HepG2 (cell line): ENCODE data around the gene CKM. TPM values are rescaled to one million over a fixed set of nuclear protein-coding genes. Genes with fewer than 3 reads are reported as not detected.

Experiments
- ATF1 ChIP-seq: IDR thresholded peaks from 2 replicates; pipeline ENCODE4 v1.6.1; 2016; ENCODE audit warnings: mild to moderate bottlenecking, control low read depth
- FOXK1 ChIP-seq: sonication (generic); formaldehyde crosslinking; IDR thresholded peaks from 2 replicates; pipeline ENCODE4 v1.4.0; 2020; ENCODE audit warnings: low read depth, missing genetic modification reagents, borderline replicate concordance
- MIXL1 ChIP-seq: IDR thresholded peaks from 2 replicates; pipeline ENCODE4 v1.6.1; 2016
- PHF20 ChIP-seq: sonication (generic); formaldehyde crosslinking; IDR thresholded peaks from 2 replicates; pipeline ENCODE4 v1.5.0; 2020; ENCODE audit warnings: mild to moderate bottlenecking, missing genetic modification reagents
- PPARG ChIP-seq: conservative IDR thresholded peaks from 2 replicates; pipeline ENCODE4 v1.6.1; 2016; ENCODE audit warnings: missing biosample characterization, missing genetic modification reagents
- RAD21 ChIP-seq: fragments of 450-650 bp; formaldehyde crosslinking; IDR thresholded peaks from 2 replicates; pipeline ENCODE4 v1.5.0; 2020; ENCODE audit warnings: mild to moderate bottlenecking
- TARDBP ChIP-seq: sonication (generic); formaldehyde crosslinking; IDR thresholded peaks from 2 replicates; pipeline ENCODE4 v1.8.0; 2022; ENCODE audit warnings: mild to moderate bottlenecking, missing genetic modification reagents
- ZBTB3 ChIP-seq: sonication (generic); formaldehyde crosslinking; IDR thresholded peaks from 2 replicates; pipeline ENCODE4 v1.4.0; 2020; ENCODE audit warnings: low read depth, mild to moderate bottlenecking, moderate library complexity, missing genetic modification reagents, borderline replicate concordance
- ZNF225 ChIP-seq: sonication (generic); formaldehyde crosslinking; IDR thresholded peaks from 2 replicates; pipeline ENCODE4 v1.4.0; 2020; ENCODE audit warnings: mild to moderate bottlenecking, missing genetic modification reagents
- ZNF713 ChIP-seq: sonication (generic); formaldehyde crosslinking; IDR thresholded peaks from 2 replicates; pipeline ENCODE4 v1.4.0; 2020; ENCODE audit warnings: mild to moderate bottlenecking, missing genetic modification reagents
- ZNF782 ChIP-seq: sonication (generic); formaldehyde crosslinking; IDR thresholded peaks from 2 replicates; pipeline ENCODE4 v1.4.0; 2020; ENCODE audit warnings: missing genetic modification reagents, mild to moderate bottlenecking, borderline replicate concordance
- polyA plus RNA-seq, 8 experiments: library from polyadenylated mRNA; depleted of rRNA in 3 of 8; stranded (reverse) in 7 of 8; unstranded in 1 of 8; fragments of >200 nt; fragmentation: Illumina TruSeq in 4 of 8; extraction: Trizol in 4 of 8; gene quantifications; 2 replicates each; pipeline versions ENCODE4 v1.2.1 to v1.2.3, GENCODE V29; 2011 to 2016; ENCODE audit warnings: low read depth in 4 of 8, missing spikeins in 1 of 8, mixed read lengths in 1 of 8; ENCODE audit not compliant: insufficient read depth in 1 of 8
- total RNA-seq, 5 experiments: library from RNA; depleted of rRNA; stranded (reverse); fragments of >200 nt; fragmentation: Illumina TruSeq; extraction: Trizol; gene quantifications; 2 replicates each; pipeline ENCODE4 v1.2.3, GENCODE V29; 2016; ENCODE audit warnings: low read depth in 1 of 5
- TF ChIP-seq, protein P1 (sequence below): sonication (generic); formaldehyde crosslinking; IDR thresholded peaks from 2 replicates; pipeline ENCODE4 v1.5.0; 2020; ENCODE audit warnings: mild to moderate bottlenecking, missing genetic modification reagents
- TF ChIP-seq, protein P2 (sequence below): IDR thresholded peaks from 2 replicates; pipeline ENCODE4 v1.6.1; 2016; ENCODE audit warnings: control low read depth
- TF ChIP-seq, protein P3 (sequence below): sonication (generic); formaldehyde crosslinking; IDR thresholded peaks from 2 replicates; pipeline ENCODE4 v1.5.0; 2020; ENCODE audit warnings: missing genetic modification reagents
- TF ChIP-seq, protein P4 (sequence below): sonication (generic); formaldehyde crosslinking; IDR thresholded peaks from 2 replicates; pipeline ENCODE4 v1.4.0; 2020; ENCODE audit warnings: mild to moderate bottlenecking, missing genetic modification reagents
- TF ChIP-seq, protein P5 (sequence below): sonication (generic); formaldehyde crosslinking; IDR thresholded peaks from 2 replicates; pipeline ENCODE4 v1.5.0; 2020; ENCODE audit warnings: mild to moderate bottlenecking, missing genetic modification reagents, borderline replicate concordance
- TF ChIP-seq, protein P6 (sequence below): sonication (generic); formaldehyde crosslinking; IDR thresholded peaks from 2 replicates; pipeline ENCODE4 v1.5.0; 2020; ENCODE audit warnings: mild to moderate bottlenecking, missing genetic modification reagents

Gene CKM
- total and polyA plus RNA-seq, 2 of the 13 experiments (the other 11 are each of a cell fraction or from before 2014, with no cell fraction given) = 0.54 to 0.80 TPM

DNA sequence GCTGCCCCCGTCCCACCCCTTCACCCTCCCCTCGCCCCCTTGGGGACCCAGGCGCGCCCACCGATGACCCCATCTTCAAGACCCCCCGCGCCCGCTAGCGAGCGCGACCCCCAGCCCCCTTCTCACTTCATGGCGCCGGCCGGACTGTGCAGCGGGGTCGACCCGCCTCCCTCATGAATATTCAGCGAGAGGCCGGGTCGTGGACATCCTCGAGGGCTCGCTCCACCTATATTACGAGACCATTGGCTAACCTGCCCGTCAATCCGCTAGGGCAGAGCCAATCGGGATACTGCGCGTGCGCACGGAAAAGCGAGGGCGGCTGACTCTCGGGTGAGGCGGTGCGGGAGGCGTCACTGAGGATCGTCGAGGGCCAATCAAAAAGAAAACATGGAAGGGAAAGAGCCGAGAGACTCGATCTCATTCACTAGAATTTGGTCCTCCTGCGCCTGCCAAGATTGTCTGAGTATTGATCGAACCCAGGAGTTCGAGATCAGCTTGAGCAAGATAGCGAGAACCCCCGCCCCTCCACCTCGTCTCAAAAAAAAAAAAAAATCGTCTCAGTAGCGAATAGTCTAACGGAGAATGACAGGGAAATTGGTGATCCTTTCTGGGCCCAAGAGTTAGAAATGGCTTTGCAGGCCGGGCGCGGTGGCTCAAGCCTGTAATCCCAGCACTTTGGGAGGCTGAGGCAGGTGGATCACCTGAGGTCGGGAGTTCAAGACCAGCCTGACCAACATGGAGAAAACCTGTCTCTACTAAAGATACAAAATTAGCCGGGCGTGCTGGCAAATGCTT, 47.9 kb upstream of the CKM start, which contains the start of gene ERCC2 (continued):
- TF ChIP-seq, protein P1, sequence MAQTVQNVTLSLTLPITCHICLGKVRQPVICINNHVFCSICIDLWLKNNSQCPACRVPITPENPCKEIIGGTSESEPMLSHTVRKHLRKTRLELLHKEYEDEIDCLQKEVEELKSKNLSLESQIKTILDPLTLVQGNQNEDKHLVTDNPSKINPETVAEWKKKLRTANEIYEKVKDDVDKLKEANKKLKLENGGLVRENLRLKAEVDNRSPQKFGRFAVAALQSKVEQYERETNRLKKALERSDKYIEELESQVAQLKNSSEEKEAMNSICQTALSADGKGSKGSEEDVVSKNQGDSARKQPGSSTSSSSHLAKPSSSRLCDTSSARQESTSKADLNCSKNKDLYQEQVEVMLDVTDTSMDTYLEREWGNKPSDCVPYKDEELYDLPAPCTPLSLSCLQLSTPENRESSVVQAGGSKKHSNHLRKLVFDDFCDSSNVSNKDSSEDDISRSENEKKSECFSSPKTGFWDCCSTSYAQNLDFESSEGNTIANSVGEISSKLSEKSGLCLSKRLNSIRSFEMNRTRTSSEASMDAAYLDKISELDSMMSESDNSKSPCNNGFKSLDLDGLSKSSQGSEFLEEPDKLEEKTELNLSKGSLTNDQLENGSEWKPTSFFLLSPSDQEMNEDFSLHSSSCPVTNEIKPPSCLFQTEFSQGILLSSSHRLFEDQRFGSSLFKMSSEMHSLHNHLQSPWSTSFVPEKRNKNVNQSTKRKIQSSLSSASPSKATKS (CRISPR knock-in tag) = no peak
- peak; percentile 64 for TF ChIP-seq ATF1 (CRISPR knock-in tag)
- TF ChIP-seq ZNF713 (CRISPR knock-in tag) = no peak
- TF ChIP-seq PHF20 (CRISPR knock-in tag) = peak; percentile 54; the same call in 1 of the 2 replicates
- no peak for TF ChIP-seq ZNF782 (CRISPR knock-in tag)
- TF ChIP-seq, protein P2, sequence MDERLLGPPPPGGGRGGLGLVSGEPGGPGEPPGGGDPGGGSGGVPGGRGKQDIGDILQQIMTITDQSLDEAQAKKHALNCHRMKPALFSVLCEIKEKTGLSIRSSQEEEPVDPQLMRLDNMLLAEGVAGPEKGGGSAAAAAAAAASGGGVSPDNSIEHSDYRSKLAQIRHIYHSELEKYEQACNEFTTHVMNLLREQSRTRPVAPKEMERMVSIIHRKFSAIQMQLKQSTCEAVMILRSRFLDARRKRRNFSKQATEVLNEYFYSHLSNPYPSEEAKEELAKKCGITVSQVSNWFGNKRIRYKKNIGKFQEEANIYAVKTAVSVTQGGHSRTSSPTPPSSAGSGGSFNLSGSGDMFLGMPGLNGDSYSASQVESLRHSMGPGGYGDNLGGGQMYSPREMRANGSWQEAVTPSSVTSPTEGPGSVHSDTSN (CRISPR knock-in tag) = peak; percentile 99
- TF ChIP-seq, protein P3, sequence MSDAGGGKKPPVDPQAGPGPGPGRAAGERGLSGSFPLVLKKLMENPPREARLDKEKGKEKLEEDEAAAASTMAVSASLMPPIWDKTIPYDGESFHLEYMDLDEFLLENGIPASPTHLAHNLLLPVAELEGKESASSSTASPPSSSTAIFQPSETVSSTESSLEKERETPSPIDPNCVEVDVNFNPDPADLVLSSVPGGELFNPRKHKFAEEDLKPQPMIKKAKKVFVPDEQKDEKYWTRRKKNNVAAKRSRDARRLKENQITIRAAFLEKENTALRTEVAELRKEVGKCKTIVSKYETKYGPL (CRISPR knock-in tag) = no peak
- no peak for TF ChIP-seq RAD21 (CRISPR knock-in tag)
- TF ChIP-seq, protein P4, sequence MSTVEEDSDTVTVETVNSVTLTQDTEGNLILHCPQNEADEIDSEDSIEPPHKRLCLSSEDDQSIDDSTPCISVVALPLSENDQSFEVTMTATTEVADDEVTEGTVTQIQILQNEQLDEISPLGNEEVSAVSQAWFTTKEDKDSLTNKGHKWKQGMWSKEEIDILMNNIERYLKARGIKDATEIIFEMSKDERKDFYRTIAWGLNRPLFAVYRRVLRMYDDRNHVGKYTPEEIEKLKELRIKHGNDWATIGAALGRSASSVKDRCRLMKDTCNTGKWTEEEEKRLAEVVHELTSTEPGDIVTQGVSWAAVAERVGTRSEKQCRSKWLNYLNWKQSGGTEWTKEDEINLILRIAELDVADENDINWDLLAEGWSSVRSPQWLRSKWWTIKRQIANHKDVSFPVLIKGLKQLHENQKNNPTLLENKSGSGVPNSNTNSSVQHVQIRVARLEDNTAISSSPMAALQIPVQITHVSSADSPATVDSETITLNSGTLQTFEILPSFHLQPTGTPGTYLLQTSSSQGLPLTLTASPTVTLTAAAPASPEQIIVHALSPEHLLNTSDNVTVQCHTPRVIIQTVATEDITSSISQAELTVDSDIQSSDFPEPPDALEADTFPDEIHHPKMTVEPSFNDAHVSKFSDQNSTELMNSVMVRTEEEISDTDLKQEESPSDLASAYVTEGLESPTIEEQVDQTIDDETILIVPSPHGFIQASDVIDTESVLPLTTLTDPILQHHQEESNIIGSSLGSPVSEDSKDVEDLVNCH = no peak
- TF ChIP-seq MIXL1 (CRISPR knock-in tag) = 0 out of 2 replicates have a peak, but pooled peaks have one; percentile 22
- no peak for TF ChIP-seq ZNF225 (CRISPR knock-in tag)
- TF ChIP-seq ZBTB3 = no peak
- TF ChIP-seq TARDBP (CRISPR knock-in tag) = 0 out of 2 replicates have a peak, but pooled peaks have one; percentile 0
- peak; percentile 68; the same call in 1 of the 2 replicates for TF ChIP-seq FOXK1 (CRISPR knock-in tag)
- no peak for TF ChIP-seq PPARG (CRISPR knock-in tag)
- TF ChIP-seq, protein P5, sequence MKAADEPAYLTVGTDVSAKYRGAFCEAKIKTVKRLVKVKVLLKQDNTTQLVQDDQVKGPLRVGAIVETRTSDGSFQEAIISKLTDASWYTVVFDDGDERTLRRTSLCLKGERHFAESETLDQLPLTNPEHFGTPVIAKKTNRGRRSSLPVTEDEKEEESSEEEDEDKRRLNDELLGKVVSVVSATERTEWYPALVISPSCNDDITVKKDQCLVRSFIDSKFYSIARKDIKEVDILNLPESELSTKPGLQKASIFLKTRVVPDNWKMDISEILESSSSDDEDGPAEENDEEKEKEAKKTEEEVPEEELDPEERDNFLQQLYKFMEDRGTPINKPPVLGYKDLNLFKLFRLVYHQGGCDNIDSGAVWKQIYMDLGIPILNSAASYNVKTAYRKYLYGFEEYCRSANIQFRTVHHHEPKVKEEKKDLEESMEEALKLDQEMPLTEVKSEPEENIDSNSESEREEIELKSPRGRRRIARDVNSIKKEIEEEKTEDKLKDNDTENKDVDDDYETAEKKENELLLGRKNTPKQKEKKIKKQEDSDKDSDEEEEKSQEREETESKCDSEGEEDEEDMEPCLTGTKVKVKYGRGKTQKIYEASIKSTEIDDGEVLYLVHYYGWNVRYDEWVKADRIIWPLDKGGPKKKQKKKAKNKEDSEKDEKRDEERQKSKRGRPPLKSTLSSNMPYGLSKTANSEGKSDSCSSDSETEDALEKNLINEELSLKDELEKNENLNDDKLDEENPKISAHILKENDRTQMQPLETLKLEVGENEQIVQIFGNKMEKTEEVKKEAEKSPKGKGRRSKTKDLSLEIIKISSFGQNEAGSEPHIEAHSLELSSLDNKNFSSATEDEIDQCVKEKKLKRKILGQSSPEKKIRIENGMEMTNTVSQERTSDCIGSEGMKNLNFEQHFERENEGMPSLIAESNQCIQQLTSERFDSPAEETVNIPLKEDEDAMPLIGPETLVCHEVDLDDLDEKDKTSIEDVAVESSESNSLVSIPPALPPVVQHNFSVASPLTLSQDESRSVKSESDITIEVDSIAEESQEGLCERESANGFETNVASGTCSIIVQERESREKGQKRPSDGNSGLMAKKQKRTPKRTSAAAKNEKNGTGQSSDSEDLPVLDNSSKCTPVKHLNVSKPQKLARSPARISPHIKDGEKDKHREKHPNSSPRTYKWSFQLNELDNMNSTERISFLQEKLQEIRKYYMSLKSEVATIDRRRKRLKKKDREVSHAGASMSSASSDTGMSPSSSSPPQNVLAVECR = peak; percentile 55; the same call in 1 of the 2 replicates
- TF ChIP-seq, protein P6, sequence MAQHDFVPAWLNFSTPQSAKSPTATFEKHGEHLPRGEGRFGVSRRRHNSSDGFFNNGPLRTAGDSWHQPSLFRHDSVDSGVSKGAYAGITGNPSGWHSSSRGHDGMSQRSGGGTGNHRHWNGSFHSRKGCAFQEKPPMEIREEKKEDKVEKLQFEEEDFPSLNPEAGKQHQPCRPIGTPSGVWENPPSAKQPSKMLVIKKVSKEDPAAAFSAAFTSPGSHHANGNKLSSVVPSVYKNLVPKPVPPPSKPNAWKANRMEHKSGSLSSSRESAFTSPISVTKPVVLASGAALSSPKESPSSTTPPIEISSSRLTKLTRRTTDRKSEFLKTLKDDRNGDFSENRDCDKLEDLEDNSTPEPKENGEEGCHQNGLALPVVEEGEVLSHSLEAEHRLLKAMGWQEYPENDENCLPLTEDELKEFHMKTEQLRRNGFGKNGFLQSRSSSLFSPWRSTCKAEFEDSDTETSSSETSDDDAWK (CRISPR knock-in tag) = no peak
